ENCODE results near the gene PLSCR2. TPM values are rescaled to one million over a fixed set of nuclear protein-coding genes. Genes with fewer than 3 reads are reported as not detected.
A peak's percentile ranks its signal among the peaks of the same experiment; 100 is the strongest.

The PLSCR2 gene
- total RNA-seq, 1 donor from 2014 or later = not detected

- Mint-ChIP-seq H3K9me3 (ENCODE audit: unreplicated experiment) (no peaks in the 10 kb centered on the region), H3K27ac (ENCODE audit: unreplicated experiment) (no peak overlapping the region), H3K4me1 (ENCODE audit: unreplicated experiment) (peaks cover 28% of the 10 kb centered on the region), H3K4me3 (ENCODE audit: unreplicated experiment) (no peak overlapping the region), H3K36me3 (ENCODE audit: unreplicated experiment) (no peaks in the 10 kb centered on the region), H3K27me3 (ENCODE audit: unreplicated experiment) (no peaks in the 10 kb centered on the region)
- no peak for TF ChIP-seq CTCF (IDR thresholded peaks at IDR 0.05)
- no peak for DNase-seq (ENCODE audit: extremely low spot score, unreplicated experiment)
Observed at GRCh38 chr3:146471012-146471411, 1.7 kb upstream of the PLSCR2 start.

GRCh38 chr3:146470425-146470990 lies 1.1 kb upstream of the PLSCR2 start:
- H3K27ac Mint-ChIP-seq (ENCODE audit: unreplicated experiment) = no peak overlapping the region

GRCh38 chr3:146468671-146469149 lies 651 bp downstream of the PLSCR2 start:
- peak overlapping the region; percentile 29 for H3K27ac Mint-ChIP-seq (ENCODE audit: unreplicated experiment)
- H3K36me3 Mint-ChIP-seq (ENCODE audit: unreplicated experiment) = no peaks in the 10 kb centered on the region
- DNase-seq (ENCODE audit: extremely low spot score, unreplicated experiment) = no peak
- TF ChIP-seq CTCF (IDR thresholded peaks at IDR 0.05) = no peak
- H3K4me3 Mint-ChIP-seq (ENCODE audit: unreplicated experiment) = no peak overlapping the region
- peaks cover 24% of the 10 kb centered on the region for H3K4me1 Mint-ChIP-seq (ENCODE audit: unreplicated experiment)
- H3K27me3 Mint-ChIP-seq (ENCODE audit: unreplicated experiment) = no peaks in the 10 kb centered on the region
- H3K9me3 Mint-ChIP-seq (ENCODE audit: unreplicated experiment) = peaks cover 3% of the 10 kb centered on the region

More at GRCh38 chr3:146470425-146470990, 1.1 kb upstream of the PLSCR2 start:
- Mint-ChIP-seq H3K27me3 (ENCODE audit: unreplicated experiment) (no peaks in the 10 kb centered on the region), H3K36me3 (ENCODE audit: unreplicated experiment) (no peaks in the 10 kb centered on the region), H3K4me3 (ENCODE audit: unreplicated experiment) (no peak overlapping the region), H3K4me1 (ENCODE audit: unreplicated experiment) (peaks cover 28% of the 10 kb centered on the region), H3K9me3 (ENCODE audit: unreplicated experiment) (no peaks in the 10 kb centered on the region)
- DNase-seq (ENCODE audit: extremely low spot score, unreplicated experiment) = no peak
- no peak for TF ChIP-seq CTCF (IDR thresholded peaks at IDR 0.05)

GRCh38 chr3:146468234-146468633 lies 1.1 kb downstream of the PLSCR2 start:
- no peaks in the 10 kb centered on the region for H3K36me3 Mint-ChIP-seq (ENCODE audit: unreplicated experiment)
- no peak overlapping the region for H3K4me3 Mint-ChIP-seq (ENCODE audit: unreplicated experiment)
- no peak for TF ChIP-seq CTCF (IDR thresholded peaks at IDR 0.05)
- peaks cover 22% of the 10 kb centered on the region for H3K4me1 Mint-ChIP-seq (ENCODE audit: unreplicated experiment)
- H3K27me3 Mint-ChIP-seq (ENCODE audit: unreplicated experiment) = no peaks in the 10 kb centered on the region
- DNase-seq (ENCODE audit: extremely low spot score, unreplicated experiment) = no peak
- H3K9me3 Mint-ChIP-seq (ENCODE audit: unreplicated experiment) = peaks cover 5% of the 10 kb centered on the region
- peak overlapping the region; percentile 29 for H3K27ac Mint-ChIP-seq (ENCODE audit: unreplicated experiment)

- no peak for DNase-seq (ENCODE audit: extremely low spot score, unreplicated experiment)
- Mint-ChIP-seq H3K27me3 (ENCODE audit: unreplicated experiment) (no peaks in the 10 kb centered on the region), H3K4me3 (ENCODE audit: unreplicated experiment) (no peak overlapping the region), H3K27ac (ENCODE audit: unreplicated experiment) (no peak overlapping the region), H3K9me3 (ENCODE audit: unreplicated experiment) (peaks cover 5% of the 10 kb centered on the region), H3K36me3 (ENCODE audit: unreplicated experiment) (no peaks in the 10 kb centered on the region), H3K4me1 (ENCODE audit: unreplicated experiment) (peaks cover 19% of the 10 kb centered on the region)
- TF ChIP-seq CTCF (IDR thresholded peaks at IDR 0.05) = no peak
Observed at GRCh38 chr3:146466604-146467003, 2.8 kb downstream of the PLSCR2 start.

All from osteocyte (in vitro differentiated cells).